K562 (cell line): ENCODE data around the gene P2RY13.

Experiments
- BCLAF1 ChIP-seq, 2 experiments: fragments of 450-650 bp in 1 of 2; IDR thresholded peaks; 2 replicates each; pipeline ENCODE4 v1.6.1; 2011 to 2017; ENCODE audit warnings: low read depth in 2 of 2, antibody characterized with exemption in 1 of 2, borderline replicate concordance in 1 of 2, low read length in 1 of 2, mild to moderate bottlenecking in 1 of 2, mixed read lengths in 1 of 2; ENCODE audit not compliant: control insufficient read depth in 1 of 2
- CTCF ChIP-seq, 3 experiments: IDR thresholded peaks in 2 of 3; conservative IDR thresholded peaks in 1 of 3; 2 replicates each; pipeline ENCODE4 v1.5.1; 2011 to 2012; ENCODE audit warnings: low read length in 3 of 3, mild to moderate bottlenecking in 3 of 3, control low read depth in 2 of 3, improper control_type of control experiment in 1 of 3, inconsistent platforms in 1 of 3, low read depth in 1 of 3, mixed read lengths in 1 of 3, moderate library complexity in 1 of 3; ENCODE audit not compliant: insufficient read depth in 2 of 3
- EP300 ChIP-seq: IDR thresholded peaks from 2 replicates; pipeline ENCODE4 v1.6.1; 2012; ENCODE audit warnings: low read length, improper control_type of control experiment
- KLF1 ChIP-seq: fragments of 450-650 bp; IDR thresholded peaks from 2 replicates; pipeline ENCODE4 v1.6.1; 2016; ENCODE audit warnings: missing genetic modification characterization, missing compliant biosample characterization
- MED1 ChIP-seq: sonication (generic); formaldehyde crosslinking; IDR thresholded peaks from 2 replicates; pipeline ENCODE4 v1.8.1; 2023; ENCODE audit warnings: missing genetic modification reagents, borderline replicate concordance
- POLR2A ChIP-seq: fragments of 450-650 bp; conservative IDR thresholded peaks from 2 replicates; pipeline ENCODE4 v1.6.1; 2016
- SP2 ChIP-seq: IDR thresholded peaks from 2 replicates; pipeline ENCODE4 v1.6.1; 2011; ENCODE audit warnings: mild to moderate bottlenecking, low read depth, low read length, moderate library complexity; ENCODE audit not compliant: poor library complexity, severe bottlenecking; ENCODE audit errors: extremely low read depth
- ZBTB17 ChIP-seq: fragments of 450-650 bp; formaldehyde crosslinking; IDR thresholded peaks from 2 replicates; pipeline ENCODE4 v1.4.0; 2020; ENCODE audit warnings: mild to moderate bottlenecking
- ZBTB7A ChIP-seq: IDR thresholded peaks from 2 replicates; pipeline ENCODE4 v1.6.1; 2011; ENCODE audit warnings: low read depth, mild to moderate bottlenecking, low read length, moderate library complexity, borderline replicate concordance; ENCODE audit not compliant: control insufficient read depth
- ZNF449 ChIP-seq: fragments of 250-450 bp; sonication (Bioruptor Pico); IDR thresholded peaks from 2 replicates; pipeline ENCODE4 v1.8.0; 2022; ENCODE audit warnings: moderate library complexity, mild to moderate bottlenecking, inconsistent platforms

- TF ChIP-seq BCLAF1 (IDR thresholded peaks at IDR 0.05; ENCODE audit: borderline replicate concordance in 1 of 2, control insufficient read depth in 1 of 2, low read depth in 2 of 2, low read length in 1 of 2) (no peak), KLF1 (tag) (no peak), SP2 (no peak), ZNF449 (CRISPR knock-in tag) (no peak), MED1 (no peak), ZBTB17 (CRISPR knock-in tag) (no peak), ZBTB7A (no peak), POLR2A (no peak), CTCF (IDR thresholded peaks at IDR 0.05 in 2 of 3, conservative IDR thresholded peaks at IDR 0.05 in 1 of 3; ENCODE audit: insufficient read depth in 2 of 3, low read depth in 1 of 3, low read length in 3 of 3) (no peak), EP300 (no peak)
Observed at GRCh38 chr3:151309566-151309965, 19.8 kb downstream of the P2RY13 start.
